Measurements from ENCODE around the gene SIGLEC11.

DNA sequence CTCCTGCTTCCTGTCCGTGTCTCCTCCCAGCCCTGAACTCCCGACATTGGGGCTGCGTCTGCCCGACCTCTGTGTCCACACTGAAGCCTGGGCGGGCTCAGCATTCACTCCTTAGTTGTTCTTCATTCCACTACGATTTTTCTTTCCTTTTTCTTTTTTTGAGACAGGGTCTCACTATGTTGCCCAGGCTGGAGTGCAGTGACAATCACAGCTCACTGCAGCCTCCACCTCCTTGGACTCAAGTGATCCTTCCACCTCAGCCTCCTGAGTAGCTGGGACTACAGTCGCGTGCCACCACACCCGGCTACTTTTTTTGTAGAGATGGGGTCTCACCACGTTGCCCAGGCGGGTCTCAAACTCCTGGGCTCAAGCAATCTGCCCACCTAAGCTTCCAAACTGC lies 23.5 kb upstream of the SIGLEC11 start:
- TF ChIP-seq, protein P1, sequence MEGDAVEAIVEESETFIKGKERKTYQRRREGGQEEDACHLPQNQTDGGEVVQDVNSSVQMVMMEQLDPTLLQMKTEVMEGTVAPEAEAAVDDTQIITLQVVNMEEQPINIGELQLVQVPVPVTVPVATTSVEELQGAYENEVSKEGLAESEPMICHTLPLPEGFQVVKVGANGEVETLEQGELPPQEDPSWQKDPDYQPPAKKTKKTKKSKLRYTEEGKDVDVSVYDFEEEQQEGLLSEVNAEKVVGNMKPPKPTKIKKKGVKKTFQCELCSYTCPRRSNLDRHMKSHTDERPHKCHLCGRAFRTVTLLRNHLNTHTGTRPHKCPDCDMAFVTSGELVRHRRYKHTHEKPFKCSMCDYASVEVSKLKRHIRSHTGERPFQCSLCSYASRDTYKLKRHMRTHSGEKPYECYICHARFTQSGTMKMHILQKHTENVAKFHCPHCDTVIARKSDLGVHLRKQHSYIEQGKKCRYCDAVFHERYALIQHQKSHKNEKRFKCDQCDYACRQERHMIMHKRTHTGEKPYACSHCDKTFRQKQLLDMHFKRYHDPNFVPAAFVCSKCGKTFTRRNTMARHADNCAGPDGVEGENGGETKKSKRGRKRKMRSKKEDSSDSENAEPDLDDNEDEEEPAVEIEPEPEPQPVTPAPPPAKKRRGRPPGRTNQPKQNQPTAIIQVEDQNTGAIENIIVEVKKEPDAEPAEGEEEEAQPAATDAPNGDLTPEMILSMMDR (IDR thresholded peaks at IDR 0.05; ENCODE audit: insufficient read depth, low read length, poor library complexity, severe bottlenecking) = no peak
- no peak for TF ChIP-seq EZH2phosphoT487 (conservative IDR thresholded peaks at IDR 0.05; ENCODE audit: low read length)

Data from SU-DHL-6 (cell line).